DMS 273 (cell line): Measurements from ENCODE around the gene MTRF1L.
A peak's percentile ranks its signal among the peaks of the same experiment; 100 is the strongest.
"Not testable (repeated sequence)": the region's sequence is repeated elsewhere in the genome, so short reads cannot be mapped to it uniquely, and the experiment has no call there.

Experiments
- DNase-seq: peaks from one replicate; lab custom pipeline; 2025; ENCODE audit not compliant: unreplicated experiment; lab: John Stamatoyannopoulos, UW

The MTRF1L gene

DNA sequence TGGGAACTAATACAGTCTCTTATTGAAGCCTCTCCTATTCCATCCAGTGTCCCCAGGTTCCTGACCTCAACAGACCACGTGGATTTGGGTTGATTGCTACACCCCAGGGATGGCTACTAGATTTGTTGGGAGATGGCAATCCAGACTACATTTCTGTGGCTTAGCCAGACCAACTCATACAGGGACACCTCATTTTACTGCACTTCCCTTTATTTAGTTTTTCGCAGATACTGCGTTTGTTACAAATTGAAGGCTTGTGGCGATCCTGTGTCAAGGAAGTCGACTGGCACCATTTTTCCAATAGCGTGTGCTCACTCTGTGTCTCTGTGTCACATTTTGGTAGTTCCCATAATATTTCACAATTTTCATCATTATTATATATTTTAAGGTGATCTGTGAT lies 10.3 kb upstream of the MTRF1L start:
- no peak for DNase-seq

DNA sequence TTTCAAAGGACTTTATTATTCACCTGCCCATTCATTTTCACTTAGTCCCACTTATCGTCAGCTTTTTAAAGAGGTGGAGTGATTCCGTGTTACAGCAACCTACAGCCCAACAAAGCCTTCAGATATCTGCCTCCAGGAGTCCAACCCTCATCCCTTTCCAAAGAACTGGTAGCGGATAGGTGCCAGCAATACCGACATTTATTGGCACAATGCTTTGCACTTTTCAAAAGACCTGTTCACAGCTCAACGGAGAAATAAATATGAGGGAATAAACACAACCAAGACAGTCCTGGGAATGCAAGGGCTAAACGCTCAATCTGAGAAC lies 819 bp upstream of the MTRF1L start:
- DNase-seq = peak; percentile 46

DNA sequence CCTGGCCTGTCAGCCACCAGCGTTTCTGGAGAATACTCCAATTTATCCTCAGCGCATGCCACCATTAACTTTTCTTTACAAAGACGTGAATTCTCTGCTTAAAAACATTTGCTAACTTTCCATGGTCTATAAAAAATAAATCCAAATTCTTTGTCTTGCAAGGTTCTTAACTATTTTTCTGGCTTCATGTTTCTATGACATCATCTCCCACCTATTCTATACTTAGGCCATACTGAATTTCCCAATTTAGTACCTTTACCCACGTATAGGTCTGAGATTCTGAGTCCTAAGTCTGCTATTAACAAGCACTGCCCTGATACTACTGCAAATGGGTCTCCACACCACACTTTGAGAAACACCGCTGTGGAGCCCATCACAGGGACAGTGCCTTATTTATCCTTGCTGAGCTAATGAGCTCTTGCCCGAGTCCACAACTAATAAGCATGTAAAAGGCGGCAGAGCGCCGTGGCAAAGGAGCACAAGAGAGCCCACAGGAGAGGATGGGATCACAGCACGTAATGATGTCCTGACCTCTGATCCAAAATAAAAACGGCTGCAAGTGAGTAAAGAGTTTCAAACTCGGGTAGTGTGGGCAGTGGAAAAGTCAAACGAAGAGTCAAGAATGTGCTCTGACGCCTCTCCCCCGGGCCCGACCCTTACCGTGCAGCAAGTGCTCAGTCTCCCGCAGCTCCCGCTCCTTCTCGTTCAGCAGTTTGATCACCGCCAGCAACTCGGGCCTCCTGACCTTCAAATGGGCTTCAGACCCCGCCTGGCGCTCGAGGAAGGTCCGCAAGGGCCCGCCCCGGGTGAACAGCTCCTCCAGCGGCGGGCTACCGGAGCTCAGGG lies 519 bp downstream of the MTRF1L start:
- DNase-seq = peak; percentile 53

DNA sequence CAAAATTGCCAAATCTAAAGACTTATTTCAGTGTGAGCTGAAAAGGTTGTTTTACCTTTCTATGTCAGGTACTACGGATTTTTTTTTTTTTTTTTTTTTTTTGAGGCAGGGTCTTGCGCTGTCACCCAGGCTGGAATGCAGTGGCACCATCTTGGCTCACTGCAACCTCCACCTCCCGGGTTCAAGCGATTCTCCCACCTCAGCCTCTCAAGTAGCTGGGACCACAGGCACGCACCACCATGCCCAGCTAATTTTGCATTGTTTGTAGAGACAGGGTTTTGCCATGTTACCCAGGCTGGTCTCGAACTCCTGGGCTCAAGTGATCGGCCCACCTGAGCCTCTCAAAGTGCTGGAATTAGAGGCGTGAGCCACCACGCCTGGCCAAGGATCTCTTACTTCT lies 1.7 kb downstream of the MTRF1L start:
- not testable (repeated sequence) for DNase-seq

DNA sequence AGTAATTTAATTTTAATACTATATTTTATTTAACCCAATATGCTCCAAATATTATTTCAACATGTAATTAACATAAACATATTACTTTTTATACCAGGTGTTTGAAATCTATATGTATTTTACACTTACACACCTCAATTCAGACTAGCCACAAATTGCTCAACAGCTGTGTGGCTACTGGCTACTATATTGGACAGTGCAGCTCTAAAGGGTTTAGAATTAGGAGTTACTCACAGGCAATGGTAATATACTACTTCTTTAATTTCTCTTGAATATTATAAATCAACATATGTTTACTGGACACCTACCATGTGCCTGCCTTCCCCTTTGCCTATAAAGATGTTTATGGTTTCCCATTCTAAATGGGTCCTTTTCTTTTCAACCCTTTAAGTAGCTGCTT lies 2.3 kb downstream of the MTRF1L start:
- DNase-seq = no peak

DNA sequence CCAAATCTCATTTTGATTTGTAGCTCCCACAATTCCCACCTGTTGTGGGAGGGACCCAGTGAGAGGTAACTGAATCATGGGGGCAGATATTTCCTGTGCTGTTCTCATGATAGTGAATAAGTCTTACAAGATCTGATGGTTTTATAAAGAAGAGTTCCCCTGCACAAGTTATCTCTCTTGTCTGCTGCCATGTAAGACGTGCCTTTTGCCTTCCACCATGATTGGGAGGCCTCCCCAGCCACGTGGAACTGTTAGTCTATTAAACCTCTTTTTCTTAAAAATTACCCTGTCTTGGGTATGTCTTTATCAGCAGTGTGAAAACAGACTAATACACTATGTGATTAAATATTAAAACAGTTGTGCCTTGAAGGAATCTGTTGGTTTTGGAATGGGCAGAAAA lies 3.0 kb downstream of the MTRF1L start:
- DNase-seq = not testable (repeated sequence)

DNA sequence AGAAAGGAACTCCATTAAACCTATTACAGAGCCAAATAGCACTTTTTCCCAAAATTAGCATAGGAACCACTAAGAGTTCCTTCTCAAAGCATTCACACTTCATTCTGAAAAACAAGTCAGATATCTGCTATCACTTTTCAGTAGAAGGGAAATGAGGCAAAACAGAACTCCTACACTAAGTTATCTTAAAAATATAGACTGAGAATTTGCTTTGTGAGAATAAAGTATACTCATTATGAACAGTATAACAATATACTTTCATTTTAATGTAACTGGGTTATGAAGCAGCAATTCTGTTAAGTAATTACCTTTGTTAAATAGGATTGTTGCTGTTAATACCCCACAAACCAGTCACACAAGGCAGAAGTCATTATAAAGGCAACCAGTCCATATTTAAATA lies 8.7 kb downstream of the MTRF1L start:
- no peak for DNase-seq

DNA sequence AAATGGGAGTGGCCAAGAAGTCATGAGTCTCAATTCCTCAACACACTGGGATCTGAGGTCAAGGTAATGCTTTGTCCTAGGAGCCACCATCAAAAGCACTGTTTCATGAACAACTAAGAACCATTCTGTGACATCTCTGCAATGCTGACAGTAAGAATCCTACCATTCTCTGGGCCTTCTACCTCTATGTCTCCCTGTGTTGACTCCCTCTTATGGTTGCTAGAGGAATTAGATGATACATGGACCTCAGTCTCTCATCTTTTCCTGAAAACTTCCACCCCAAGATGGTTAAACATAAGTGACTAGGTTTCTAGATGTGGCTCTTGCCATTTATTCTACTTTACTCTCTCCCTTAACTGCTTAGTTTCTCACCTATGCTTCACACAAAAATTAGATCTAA lies 9.1 kb downstream of the MTRF1L start:
- DNase-seq = peak; percentile 25

DNA sequence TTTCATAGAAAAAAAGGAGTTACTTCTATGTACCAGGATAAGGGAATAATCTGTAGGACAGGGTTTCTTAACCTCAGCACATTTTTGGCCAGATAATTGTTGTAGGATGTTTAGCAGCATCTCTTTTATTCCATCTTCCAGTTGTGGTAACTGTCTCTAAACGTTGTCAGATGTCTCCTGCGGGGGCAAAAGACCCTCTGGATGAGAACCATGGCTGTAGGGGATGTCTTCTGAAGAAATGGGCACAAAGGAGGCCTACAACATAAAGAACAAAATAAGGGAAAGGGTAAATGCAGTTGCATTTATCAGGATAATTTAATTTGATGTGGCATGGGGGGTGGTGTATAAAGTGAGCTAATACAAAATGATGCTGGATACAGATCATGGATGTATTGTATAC lies 15.5 kb downstream of the MTRF1L start:
- no peak for DNase-seq

DNA sequence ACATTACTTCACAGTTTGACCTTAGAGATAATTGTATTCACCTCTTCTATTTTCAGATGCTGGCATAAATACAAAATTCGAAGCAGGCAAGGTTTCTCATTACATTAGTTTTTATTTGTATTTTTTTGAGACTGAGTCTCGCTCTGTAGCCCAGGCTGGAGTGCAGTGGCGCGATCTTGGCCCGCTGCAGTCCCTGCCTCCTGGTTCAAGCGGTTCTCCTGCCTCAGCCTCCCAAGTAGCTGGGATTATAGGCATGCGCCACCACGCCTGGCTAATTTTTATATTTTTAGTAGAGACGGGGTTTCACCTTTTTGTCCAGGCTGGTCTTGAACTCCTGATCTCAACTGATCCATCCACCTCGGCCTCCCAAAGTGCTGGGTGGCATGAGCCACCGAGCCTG lies 17.2 kb downstream of the MTRF1L start:
- DNase-seq = not testable (repeated sequence)

DNA sequence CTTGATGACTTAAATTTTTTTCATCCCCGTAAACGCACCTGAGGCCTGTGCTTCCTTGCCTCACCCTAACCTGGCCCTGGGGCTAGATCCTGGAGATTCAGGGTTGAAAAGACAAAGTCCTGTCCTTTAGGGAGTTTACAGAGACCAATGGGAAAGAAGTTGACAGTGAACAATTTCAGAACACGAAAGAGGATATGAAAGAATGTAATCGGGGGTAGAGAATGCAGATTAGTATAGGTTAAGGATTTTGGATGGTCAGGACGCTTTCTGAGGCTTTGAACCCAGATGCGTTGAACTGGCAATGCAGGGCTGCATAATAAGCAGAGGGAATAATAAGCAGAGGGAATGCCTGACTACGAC lies 18.0 kb downstream of the MTRF1L start:
- peak; percentile 36 for DNase-seq

DNA sequence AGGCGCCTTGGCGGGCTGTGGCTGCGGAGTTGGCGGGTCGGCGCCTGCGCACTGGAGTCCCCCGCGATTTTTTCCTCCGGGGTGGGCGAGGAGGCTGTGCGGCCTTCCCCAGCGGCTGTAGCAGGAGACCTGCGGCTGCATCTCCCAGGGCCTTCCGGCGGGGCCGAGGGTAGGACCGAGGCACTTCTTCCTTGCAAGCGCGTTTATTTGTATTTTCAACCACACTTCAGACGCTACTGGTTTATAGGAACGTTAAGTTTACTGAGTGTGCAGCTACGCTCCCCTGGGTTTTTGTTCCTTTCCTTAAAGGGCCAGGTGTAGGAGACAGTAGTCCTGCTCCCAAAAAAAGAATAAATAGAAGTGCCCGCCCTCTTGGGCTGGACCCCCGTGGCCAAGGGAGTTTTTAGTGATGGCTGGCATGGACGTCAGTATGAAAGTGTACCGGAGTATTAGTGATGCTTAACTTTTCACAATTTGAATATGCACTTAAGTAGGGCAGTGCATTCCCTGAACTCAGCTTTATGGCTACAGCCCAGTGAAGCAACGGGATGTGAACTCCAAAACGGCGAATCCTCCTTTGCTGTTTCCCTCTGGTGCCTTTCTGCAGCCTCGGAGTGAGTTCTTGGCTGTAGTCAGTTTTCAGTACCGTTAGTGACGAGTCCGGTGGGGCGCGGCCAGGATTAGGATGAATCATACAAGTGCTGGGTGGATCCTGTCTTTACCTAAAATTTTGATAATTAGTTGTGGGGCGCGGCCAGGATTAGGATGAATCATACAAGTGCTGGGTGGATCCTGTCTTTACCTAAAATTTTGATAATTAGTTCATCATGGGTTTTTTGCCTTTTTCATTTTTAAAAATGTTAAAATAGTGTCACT lies 18.6 kb downstream of the MTRF1L start:
- DNase-seq = peak; percentile 78

DNA sequence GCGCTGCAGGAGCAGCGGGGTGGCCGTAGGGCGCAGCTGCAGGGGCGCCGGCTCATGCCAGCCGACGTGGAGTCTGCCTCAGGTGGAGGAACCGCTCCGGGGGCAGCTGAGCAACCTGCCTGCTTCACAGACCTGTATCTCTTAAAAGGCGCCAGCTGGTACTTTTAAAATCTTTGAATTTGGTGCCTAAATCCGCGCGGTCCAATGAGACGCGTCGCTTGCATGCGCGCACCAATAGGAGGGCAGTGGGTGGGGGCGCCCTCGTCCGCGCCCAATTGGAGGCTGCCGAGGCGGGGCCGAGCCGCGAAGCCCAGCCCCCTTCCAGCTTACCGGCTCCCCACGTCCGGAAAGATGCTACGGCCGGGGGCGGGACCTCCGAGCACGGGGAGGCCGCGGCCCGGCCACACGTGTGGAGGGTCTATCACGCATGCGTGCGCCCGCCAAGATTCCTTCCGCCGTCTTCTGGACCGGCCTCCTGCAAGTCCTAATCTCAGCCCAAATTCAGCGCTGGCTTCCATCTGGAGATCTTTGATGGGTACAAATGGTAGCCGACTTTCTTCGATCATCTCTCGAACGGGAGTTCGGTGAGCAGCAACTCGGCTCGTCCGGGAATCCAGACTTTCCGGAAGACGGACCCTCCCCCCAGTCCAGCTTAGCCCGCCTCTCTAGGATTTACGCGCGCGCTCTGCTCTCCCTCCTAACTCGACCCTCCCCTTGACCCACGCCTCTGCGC lies 19.4 kb downstream of the MTRF1L start, which contains the start of gene FBXO5:
FBXO5 (minus strand) TSS at position 138 of the 733 bp plus-strand sequence; CDS start at position 56, 82 bp downstream.
- peak; percentile 99 for DNase-seq

DNA sequence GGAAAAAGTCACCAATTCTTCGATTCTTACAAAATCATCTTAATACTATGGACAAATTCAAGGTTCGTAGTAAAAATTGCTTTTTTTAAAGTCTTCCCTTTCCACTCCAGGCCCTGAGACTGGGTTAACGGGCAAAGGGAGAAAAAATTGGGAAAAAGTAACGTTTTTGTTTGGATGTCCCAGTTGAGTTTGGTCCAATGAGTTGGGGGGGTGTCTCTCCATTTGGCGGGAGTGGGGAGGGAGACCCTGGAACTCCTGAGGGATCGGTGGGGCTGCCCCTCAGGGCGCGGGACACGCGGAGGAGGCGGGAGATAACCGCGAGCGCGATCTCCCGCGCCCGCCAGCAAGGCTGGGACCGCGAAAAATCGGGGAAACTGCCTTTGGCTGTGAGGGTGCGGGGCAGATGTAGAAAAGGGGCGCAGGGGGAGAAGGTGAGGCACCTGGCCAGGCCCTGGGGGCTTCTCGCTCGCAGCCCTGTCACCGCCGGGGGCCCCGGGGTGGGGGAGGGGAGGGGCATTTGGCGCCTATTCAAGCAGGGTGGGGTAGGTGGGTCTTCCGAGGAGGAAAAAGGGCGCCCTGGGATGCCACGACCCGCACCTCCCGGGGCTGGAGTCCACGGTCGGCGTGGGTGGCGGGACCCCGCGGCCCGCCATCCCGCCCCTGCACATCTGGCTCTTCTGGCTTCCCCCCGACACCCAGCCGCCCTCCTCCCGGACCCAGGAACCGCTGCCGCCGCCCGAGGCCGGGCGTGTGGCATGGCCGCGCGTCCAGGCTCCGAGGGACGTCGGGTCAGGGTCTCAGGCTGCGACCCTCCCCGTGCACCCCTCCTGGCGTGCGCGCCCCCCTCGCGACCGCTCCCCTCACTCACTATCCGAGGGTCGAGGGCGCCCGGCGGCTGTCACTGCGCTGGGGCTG lies 20.3 kb downstream of the MTRF1L start:
- DNase-seq = peak; percentile 67

DNA sequence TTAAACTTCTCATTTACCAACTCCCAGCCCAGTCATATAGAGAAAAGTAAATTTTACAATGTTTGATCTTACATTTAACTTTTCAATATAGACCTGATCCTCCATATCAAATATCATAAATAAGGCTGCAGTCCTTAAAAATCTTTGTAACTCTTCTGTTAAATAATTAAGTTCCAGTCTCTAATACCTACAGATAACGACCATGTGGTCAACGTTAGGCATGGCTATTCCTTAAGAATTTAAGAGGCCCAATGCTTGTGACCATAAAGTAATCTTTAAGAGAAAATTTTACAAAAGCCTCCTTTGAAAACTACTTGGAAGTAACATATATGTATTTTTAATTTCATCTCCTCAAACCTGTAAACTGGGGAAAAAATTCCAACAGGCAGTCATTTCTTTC lies 21.3 kb downstream of the MTRF1L start:
- DNase-seq = peak; percentile 13

DNA sequence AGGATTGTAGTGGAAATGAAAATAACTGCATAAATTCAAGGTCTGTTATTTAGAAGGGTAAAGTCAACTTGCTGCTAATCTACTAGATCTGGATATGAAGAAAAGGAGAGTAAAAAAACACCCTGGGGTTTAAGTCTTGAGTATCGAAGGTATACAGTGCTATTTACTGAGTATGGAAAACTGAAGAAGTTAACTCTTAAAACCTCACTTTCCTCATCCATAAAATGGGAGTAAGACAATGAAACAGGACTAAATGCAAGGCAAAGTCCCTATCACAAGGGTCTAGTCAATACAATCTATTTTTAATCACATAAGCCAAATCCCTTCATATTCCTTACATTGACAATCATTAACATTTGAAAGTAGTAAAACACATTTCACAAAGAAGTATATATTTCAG lies 21.9 kb downstream of the MTRF1L start:
- DNase-seq = no peak

DNA sequence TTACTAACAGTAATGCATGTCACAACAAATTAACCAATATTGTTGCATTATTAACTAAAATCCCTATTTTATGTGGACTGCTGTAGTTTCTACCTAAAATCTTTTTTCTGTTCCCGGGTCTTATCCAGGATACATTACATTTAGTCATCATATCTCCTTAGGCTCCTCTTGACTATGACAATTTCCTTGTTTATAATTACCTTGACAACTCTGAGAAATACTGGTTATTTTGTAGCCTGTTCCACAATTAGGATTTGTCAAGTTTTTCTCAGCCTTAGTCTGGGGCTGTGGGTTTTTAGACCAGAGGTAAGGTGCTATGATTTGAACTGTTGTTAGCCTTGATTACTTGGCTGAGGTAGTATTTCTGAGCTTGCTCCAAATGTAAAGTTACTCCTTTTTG lies 23.4 kb downstream of the MTRF1L start:
- DNase-seq = no peak

DNA sequence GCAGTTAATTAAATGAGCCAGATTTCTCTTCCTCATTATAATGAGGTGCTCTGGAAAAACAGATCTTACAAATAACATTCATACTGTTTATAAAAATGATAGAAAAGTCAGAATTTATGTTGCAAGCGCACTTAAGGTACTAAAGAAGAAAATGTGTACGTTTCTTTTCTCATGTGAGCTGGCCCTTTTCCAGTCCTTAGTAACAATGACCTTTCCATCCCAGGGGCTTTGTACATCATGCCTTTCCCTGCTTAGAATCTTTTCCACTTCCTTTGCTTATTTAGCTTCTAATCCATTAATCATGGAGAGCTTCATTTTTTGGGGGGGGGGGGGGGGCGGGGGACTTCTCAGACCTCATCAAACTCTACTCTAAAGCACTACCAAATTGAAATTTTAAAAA lies 24.5 kb downstream of the MTRF1L start:
- DNase-seq = no peak

DNA sequence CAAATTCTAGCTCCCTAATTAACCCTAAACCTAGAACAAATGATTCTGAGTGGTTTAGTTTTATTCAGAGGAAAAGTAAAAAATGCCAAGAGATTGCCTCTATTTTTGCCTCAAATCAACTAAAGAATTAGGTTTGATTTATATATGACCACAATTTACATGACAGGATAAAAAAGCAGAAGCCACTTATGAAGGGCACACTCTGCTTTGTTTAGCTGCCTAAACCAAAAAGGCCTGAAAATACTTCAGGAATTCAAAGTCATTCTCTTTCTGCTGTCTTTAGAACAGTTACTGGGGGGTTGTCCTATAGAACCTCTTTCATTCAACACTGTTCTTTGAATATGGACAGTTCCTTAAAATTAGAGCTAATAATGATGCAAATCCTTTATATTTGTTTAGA lies 25.0 kb downstream of the MTRF1L start:
- no peak for DNase-seq

DNA sequence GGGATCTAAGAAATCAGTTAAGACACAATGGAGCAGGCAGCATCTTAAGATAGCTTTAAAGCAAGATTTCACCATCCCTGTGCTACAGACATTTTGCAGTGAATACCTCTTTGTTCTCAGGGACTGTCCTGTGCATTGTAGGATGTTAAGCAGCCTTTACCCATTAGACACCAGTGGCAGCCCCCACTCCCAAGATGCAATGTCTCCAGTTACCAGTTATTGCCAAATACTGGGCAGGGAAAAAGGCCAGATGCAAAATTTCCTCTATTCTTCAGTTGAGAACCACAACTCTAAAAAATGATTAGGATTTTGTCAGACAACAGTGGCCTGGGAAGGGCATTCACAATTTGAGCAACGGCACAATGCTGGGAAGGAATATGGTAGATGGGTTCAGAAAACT lies 25.8 kb downstream of the MTRF1L start:
- DNase-seq = no peak
